Activated CD4-positive, alpha-beta T cell treated with anti-CD3 and anti-CD28 coated beads, Interleukin-2, amount 50 U/mL, for 16 hours (primary cell): ENCODE results near the gene ENPP6.
A peak's percentile ranks its signal among the peaks of the same experiment; 100 is the strongest.

Source experiments
- DNase-seq: peaks from one replicate; pipeline ENCODE4 v3.0.0-alpha.2; 2020

Gene ENPP6

DNA sequence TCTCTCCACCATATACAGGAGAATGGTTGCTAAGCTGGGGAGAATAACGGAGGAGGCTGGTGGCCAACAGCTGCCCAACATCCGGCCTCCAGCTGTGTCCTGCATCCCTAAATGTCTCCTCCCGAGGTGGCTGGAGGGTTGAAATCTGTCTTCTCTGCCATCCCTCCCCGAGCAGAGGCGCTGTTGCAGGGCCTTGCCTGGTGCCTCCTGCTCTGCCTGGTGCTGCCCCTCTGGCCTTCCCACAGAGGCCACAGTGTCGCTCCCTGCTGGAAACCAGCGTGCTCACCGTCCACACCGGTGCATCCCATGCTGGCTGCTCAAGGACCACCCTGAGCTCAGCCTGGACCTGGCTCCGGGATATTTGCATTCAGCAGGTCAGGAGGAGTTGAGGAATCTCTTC, 115.2 kb downstream of the ENPP6 start:
- DNase-seq: no peak

GRCh38 chr4:184101711-184102110, 116.0 kb downstream of the ENPP6 start:
- no peak for DNase-seq

DNA sequence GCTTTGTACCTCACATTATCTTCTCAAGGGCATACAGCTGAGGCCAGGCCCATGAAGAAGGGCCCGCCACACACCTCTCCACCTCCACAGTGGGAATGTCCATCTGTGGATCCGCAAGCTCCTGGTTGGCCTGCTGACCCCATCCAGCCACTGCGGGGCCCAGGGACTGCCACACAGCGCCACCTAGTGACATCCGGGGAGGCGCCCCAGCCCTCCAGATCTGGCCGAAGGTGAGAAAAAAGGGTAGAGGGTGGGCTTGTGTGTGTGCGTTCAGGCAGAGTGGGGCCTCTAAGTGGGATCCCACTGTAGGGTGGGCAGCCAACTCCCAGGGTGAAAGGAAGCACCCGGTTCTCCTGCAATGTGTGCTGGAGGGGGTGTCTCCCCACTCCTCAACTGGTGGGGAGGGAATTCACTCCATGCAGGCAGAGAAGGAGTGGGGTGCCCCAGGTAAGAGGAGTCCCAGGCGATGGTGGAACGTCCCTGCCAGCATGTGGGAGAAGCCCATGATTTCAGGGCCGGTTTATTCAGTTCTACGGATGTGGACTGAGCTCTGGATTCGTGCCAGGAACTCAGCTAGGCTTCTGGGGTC, 117.3 kb downstream of the ENPP6 start:
- peak; percentile 12 for DNase-seq

DNA sequence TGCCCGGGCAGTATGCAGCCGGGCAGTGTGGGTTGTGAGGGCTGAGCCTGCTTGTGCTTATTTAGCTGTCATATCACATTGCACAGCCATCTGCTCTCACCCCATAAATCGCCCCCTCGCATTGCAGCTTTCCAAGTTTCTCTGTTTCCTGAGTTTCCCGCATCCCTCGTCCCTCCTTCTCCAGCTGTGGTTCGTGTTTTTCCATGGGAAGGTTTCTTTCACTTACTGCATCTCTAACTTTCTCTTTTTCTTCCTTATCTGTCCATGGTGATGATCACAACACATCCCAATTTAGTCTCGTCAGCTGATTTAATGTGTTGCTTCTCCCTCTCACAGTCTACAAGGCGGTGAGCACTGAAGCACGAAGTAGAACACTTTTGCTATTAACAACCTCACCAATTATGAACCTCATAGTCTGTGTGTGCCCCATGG, 118.1 kb downstream of the ENPP6 start:
- DNase-seq: no peak

GRCh38 chr4:184099000-184099399, 118.7 kb downstream of the ENPP6 start:
- no peak for DNase-seq

DNA sequence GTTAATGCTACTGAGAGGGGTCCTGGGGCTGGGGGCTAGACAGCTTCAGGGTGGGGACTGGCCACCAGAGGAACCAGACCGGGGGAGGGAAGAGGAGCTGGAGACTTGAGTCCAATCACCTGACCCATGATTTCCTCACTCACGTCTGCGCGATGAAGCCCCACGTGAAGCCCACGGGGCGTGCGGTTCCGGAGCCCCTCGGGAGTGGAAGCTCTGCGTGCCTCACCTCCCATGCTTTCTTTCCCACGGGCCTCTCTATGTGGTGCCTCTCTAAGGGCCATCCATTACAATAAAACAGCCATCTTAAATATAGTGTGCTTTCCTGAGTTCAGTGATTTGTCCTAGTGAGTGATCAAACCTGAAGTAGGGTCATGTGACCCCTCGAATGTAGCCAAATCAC, 119.9 kb downstream of the ENPP6 start:
- DNase-seq: no peak

DNA sequence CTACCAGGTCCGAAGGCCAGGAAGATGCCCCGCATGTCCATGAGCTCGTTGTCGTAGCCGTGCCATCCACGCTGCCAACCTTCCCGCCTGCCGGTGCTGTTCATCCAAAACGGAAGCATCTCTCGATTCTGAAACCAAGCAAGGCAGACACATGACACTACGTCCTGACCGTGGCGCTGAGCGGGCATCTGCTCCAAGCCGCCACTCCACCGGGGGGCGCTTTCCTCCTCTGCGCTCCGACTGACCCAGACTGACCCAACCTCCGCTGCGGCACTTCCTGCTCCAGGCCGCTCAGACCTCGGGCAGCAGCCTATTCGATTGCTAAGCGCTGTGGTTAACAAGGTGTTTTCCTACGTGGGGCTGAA, 120.5 kb downstream of the ENPP6 start:
- peak; percentile 35 for DNase-seq

GRCh38 chr4:184096561-184097240, 121.0 kb downstream of the ENPP6 start:
- DNase-seq: no peak

GRCh38 chr4:184094532-184095159, 123.0 kb downstream of the ENPP6 start:
- DNase-seq: no peak

DNA sequence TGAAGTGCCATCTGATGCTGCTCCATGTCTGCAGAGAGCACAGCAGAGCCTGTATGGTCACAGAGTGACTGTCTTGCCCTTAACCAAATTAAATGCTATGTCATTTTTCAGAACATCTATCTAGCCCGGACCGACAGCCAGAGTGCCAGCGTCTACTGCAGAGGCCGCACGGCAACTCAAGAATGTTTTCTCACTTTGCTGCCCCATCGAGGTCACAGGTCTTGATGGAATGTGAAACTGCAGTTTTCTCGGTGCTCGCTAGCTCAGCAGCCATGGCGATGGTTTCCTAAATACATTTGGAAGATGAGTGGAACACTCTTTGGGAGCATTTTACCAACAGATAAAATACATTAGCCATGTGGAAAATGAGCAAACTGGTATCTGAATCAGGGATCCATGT, 125.7 kb downstream of the ENPP6 start:
- no peak for DNase-seq

DNA sequence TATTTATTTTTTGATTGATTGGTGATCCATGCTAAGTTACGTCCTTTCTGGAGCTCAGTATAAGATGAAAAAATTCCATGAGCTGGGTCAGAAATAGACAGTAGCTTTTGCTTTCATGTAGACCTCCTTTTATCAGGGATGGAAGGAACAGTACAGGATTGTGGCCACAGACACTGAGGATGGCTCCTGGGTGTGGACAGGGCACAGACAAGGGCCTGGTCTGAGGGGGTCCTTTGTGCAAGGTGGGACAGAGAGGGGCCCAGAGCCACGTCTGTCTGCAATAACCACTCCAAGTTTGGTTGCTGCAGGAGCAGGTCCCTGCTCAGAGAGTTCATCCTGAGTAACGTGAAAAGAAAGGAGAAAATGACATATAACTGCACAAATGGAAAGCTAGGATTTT, 127.1 kb downstream of the ENPP6 start:
- DNase-seq: no peak

GRCh38 chr4:184080674-184081073, 137.0 kb downstream of the ENPP6 start:
- DNase-seq: no peak

GRCh38 chr4:184074677-184075388, 142.8 kb downstream of the ENPP6 start:
- DNase-seq: no peak

DNA sequence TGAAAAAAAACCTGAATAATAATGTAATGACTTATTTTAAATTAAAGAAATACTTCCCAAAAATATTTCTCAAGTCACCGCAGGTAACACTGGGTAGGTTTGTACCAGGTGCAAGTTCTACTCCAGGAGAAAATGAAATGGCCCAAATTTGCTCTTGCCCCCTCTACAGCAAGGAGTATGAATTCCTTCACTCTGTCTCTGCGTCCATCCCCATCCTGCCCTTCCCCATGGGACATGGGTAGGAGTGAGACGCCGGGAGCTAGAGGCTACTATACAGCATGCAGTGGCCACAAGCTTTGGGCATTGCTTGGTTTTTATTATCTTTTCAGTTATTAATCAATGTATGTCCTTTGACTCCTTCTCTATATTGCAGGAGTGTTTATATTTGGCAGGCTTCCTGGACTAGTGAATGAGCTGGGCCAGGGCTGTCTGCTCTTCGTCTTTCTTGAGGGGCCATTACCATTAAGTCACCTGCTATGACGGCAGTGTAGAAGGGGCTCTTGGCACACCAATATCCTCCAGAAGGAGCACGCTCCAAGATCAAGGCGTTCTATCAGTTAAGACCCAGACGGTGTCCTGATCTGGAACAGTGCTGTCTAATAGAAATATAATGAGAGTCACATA, 149.6 kb downstream of the ENPP6 start:
- DNase-seq: no peak

GRCh38 chr4:184066584-184067300, 150.9 kb downstream of the ENPP6 start:
- no peak for DNase-seq

DNA sequence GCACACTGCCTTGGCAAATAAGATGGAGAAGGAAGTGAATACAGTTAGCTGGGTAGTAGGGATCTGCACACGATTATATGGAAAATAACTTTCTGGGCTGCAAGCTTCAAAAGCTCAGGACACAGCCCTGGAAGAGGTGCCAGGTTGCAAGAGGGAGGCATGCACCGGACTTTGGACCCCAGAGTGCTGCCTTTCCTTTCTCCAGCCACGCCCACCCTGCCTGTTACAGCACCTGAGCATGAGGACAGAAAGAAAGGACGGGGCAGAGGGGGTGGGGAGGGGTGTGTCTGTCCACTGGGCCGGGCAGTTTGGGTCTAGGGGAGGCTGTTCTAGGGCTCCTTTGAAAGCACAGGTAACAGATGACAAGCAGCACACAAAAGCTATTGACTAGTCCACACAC, 152.8 kb downstream of the ENPP6 start:
- DNase-seq: no peak

- DNase-seq: no peak
Measured at GRCh38 chr4:184062769-184063168, 154.9 kb downstream of the ENPP6 start.

GRCh38 chr4:184061582-184061981, 156.1 kb downstream of the ENPP6 start:
- DNase-seq: no peak

DNA sequence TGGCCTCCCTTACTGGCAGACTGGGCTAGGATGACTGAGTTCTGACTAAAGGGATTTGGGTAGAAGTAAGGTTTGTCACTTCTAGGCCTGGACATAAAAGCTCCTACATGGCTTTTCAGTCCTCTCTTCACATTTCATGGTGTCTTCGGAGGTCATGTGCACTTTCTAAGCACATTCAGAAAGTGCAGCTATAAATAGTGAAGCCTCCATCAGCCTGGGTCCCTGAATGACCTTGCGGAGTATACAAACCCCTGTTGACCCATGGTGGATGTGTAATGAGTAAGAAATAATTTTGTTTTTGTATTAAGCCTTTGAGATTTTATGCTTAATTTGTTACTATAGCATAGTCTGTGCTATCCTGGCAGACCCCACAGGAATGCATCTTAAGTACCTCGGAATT, 158.6 kb downstream of the ENPP6 start:
- DNase-seq: no peak

GRCh38 chr4:184058026-184058425, 159.6 kb downstream of the ENPP6 start:
- DNase-seq: no peak

DNA sequence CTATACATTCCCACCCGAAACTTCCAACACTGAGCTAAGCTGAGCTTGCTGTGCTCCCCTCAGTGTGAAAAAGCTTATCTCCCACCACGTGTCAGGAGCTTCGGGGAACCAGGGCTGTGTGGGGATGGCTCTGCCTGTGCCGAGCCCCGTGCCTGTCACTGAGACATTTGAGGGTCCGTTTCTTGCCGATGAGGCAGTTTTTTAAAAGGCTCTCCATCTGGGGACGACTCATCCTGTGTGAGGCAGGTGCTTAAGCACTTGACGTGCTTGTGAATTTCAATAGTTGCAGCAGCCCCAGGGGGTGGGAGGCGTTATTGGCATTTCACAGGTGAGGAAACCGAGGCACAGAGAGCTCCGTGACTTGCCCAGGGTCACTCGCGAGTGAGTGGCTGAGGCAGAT, 160.8 kb downstream of the ENPP6 start:
- no peak for DNase-seq

DNA sequence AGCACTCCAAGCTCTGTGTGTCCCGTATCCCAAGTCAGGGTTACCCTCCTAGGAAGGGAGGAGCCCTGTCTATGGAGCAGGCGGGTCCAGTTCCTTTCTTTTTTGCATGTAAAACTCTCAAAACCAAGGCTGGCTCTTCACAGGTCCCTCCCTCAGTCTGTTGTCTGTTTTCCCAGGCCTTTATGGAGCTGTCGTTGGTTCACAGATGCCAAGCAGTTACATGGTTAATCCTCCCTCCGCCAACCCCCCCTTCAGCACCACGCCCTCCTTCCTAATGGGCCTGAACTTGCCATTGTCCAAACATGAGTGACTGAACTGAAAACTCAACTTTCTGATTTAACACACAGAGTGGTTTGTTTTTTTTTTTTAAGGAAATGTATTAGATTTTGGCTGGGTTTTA, 164.2 kb downstream of the ENPP6 start:
- no peak for DNase-seq

DNA sequence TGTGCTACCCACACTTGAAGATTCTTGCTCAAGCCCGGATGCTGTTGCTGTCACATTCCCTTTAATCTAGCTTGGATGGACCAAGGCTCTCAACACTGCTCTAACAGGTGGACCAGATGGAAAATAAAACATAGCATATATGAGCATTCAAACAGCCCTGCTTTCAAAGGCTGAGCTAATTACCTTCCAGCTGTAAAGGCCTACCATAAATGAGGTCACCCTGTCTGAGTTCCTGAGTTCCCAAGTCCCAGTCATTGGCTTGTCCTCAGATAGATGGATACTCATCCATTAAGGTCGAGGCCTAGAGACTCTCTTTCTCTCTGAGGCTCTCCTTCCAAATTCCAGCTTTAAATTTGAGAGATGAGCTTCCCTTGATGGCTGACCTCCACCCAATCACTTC, 165.1 kb downstream of the ENPP6 start:
- DNase-seq: no peak
